ENCODE data around the gene PKP1. TPM values are rescaled to one million over a fixed set of nuclear protein-coding genes. Genes with fewer than 3 reads are reported as not detected.

The PKP1 gene
- total RNA-seq, 3 donors from 2014 or later = 0.96 to 22.5 (median 12.1) TPM

DNA sequence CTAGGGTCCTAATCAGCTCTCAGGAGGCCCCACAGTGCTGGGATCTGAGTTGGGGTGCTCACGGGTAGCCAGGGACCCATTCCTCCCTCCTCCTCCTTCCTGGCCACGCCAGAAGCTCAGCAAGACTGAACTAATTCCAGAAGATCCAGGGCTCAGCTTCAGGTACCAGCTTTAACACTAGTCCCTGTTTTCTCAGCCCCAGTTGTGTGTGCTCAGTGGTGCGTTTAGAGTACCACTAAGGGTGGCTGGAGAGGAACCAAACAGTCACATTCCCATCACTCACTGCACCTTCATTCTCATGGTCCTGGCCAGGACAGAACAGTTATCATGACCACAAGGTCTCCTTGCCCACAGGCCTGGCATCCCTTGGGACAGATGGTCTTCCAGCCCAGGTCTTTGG, 20.8 kb downstream of the PKP1 start:
- intact Hi-C loops (cut with DNase I; ENCODE audit: low total_unique reads) = no loop called here
- H3K4me3 ChIP-seq = no peak overlapping the region
- H3K4me1 ChIP-seq = peaks cover 23 to 28% of the 10 kb centered on the region in 2 donors
- TF ChIP-seq POLR2AphosphoS5 (IDR thresholded peaks at IDR 0.05) (no peak), POLR2A (IDR thresholded peaks at IDR 0.05) (no peak)
- TF ChIP-seq, protein P1, sequence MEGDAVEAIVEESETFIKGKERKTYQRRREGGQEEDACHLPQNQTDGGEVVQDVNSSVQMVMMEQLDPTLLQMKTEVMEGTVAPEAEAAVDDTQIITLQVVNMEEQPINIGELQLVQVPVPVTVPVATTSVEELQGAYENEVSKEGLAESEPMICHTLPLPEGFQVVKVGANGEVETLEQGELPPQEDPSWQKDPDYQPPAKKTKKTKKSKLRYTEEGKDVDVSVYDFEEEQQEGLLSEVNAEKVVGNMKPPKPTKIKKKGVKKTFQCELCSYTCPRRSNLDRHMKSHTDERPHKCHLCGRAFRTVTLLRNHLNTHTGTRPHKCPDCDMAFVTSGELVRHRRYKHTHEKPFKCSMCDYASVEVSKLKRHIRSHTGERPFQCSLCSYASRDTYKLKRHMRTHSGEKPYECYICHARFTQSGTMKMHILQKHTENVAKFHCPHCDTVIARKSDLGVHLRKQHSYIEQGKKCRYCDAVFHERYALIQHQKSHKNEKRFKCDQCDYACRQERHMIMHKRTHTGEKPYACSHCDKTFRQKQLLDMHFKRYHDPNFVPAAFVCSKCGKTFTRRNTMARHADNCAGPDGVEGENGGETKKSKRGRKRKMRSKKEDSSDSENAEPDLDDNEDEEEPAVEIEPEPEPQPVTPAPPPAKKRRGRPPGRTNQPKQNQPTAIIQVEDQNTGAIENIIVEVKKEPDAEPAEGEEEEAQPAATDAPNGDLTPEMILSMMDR (IDR thresholded peaks at IDR 0.05) = no peak
- no peak for DNase-seq (ENCODE audit: low spot score in 2 of 2)
- no peaks in the 10 kb centered on the region for H3K36me3 ChIP-seq
- no peak overlapping the region for H3K27ac ChIP-seq
- H3K27me3 ChIP-seq = no peaks in the 10 kb centered on the region
- no peaks in the 10 kb centered on the region for H3K9me3 ChIP-seq

DNA sequence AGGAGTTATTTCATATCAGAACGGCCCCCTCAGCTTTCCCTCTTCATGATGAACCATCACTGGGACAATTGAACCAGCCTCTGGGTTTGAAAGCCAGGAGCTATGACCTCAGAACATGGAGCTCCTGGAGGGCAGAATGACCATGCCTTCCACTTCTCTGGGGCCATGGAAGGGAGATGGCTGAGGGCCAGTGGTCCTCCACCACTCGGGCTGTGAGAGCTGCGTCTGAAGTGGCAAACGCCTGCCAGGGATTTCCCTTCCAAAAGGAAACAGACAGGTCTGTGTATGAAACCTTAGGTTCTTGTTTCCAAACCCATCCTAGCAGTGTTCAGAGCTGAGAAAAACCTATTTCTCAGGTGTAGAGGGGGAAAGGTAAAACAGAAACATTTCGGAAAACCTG, 22.5 kb downstream of the PKP1 start:
- intact Hi-C loops (cut with DNase I; ENCODE audit: low total_unique reads) = no loop called here

GRCh38 chr1:201307231-201307630, 23.9 kb downstream of the PKP1 start:
- DNase-seq (ENCODE audit: low spot score in 2 of 2) = no peak
- H3K4me3 ChIP-seq = no peak overlapping the region
- H3K27me3 ChIP-seq = no peaks in the 10 kb centered on the region
- TF ChIP-seq, protein P1 (IDR thresholded peaks at IDR 0.05) = no peak
- TF ChIP-seq POLR2AphosphoS5 (IDR thresholded peaks at IDR 0.05) (no peak), POLR2A (IDR thresholded peaks at IDR 0.05) (no peak)
- H3K36me3 ChIP-seq = no peaks in the 10 kb centered on the region
- intact Hi-C loops (cut with DNase I; ENCODE audit: low total_unique reads) = no loop called here
- H3K27ac ChIP-seq = peak overlapping the region; percentile 97
- H3K9me3 ChIP-seq = no peaks in the 10 kb centered on the region
- H3K4me1 ChIP-seq = peaks cover 22 to 48% of the 10 kb centered on the region in 2 donors

More for the DNA sequence above, 22.5 kb downstream of the PKP1 start:
- Histone ChIP-seq H3K27me3 (no peaks in the 10 kb centered on the region), H3K36me3 (no peaks in the 10 kb centered on the region), H3K4me1 (peaks cover 23 to 35% of the 10 kb centered on the region in 2 donors), H3K4me3 (no peak overlapping the region), H3K27ac (peak overlapping the region in 1 of 2 donors; percentile 55), H3K9me3 (no peaks in the 10 kb centered on the region)
- no peak for DNase-seq (ENCODE audit: low spot score in 2 of 2)
- TF ChIP-seq, protein P1 (IDR thresholded peaks at IDR 0.05) = no peak
- TF ChIP-seq POLR2AphosphoS5 (IDR thresholded peaks at IDR 0.05) (no peak), POLR2A (IDR thresholded peaks at IDR 0.05) (no peak)

DNA sequence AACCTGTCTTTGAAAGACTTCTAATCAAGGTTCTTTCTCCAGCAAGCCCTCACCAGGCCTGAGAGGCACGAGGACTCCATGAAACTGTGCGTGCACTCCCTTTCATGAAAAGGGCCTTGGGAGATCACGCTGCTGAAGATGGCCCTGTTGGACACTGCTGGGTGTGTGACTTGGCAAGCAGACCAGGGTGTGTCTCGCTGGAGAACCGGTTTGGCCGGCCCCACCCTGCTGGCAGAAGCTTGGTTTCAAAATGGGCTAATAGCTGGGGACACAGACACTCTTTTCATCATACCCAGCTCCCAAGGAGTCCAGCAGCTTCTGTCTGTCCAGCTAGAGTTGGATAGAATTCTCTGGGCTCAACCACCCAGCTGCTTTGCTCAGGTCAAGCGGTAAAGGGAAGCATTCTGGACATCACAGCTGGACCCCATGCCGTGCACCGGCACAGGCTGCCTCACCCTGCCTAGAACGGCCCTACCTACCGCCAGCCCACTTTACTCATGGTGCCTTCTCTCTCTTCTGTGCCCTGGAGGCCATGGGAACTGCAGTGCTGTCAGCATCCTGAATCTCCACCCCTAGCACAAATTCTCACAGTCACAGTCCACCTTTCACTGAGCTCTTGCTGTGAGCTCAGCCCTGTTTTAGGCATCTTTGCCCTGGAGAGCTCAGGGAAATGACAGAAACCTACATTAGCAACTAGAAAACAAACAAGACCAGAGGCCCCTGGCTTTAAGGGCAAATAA, 24.6 kb downstream of the PKP1 start:
- peak overlapping the region; percentile 97 for H3K27ac ChIP-seq
- no peaks in the 10 kb centered on the region for H3K27me3 ChIP-seq
- DNase-seq (ENCODE audit: low spot score in 2 of 2) = peak; percentile 91
- H3K36me3 ChIP-seq = no peaks in the 10 kb centered on the region
- peaks cover 19 to 48% of the 10 kb centered on the region in 2 donors for H3K4me1 ChIP-seq
- intact Hi-C loops (cut with DNase I; ENCODE audit: low total_unique reads) = no loop called here
- no peaks in the 10 kb centered on the region for H3K9me3 ChIP-seq
- TF ChIP-seq, protein P1 (IDR thresholded peaks at IDR 0.05) = no peak
- no peak for TF ChIP-seq POLR2A (IDR thresholded peaks at IDR 0.05)
- TF ChIP-seq POLR2AphosphoS5 (IDR thresholded peaks at IDR 0.05) = peak; percentile 55 to 82 (median 80)
- H3K4me3 ChIP-seq = no peak overlapping the region

GRCh38 chr1:201309416-201309815, 26.1 kb downstream of the PKP1 start:
- H3K36me3 ChIP-seq = no peaks in the 10 kb centered on the region
- no peak for TF ChIP-seq POLR2A (IDR thresholded peaks at IDR 0.05)
- TF ChIP-seq, protein P1 (IDR thresholded peaks at IDR 0.05) = peak in 2 of 3 donors; percentile 13 to 31
- TF ChIP-seq POLR2AphosphoS5 (IDR thresholded peaks at IDR 0.05) = peak; percentile 90 to 96 (median 93)
- no peaks in the 10 kb centered on the region for H3K27me3 ChIP-seq
- intact Hi-C loops (cut with DNase I; ENCODE audit: low total_unique reads) = no loop called here
- peak overlapping the region in 1 of 3 donors; percentile 35 for H3K4me3 ChIP-seq
- DNase-seq (ENCODE audit: low spot score in 2 of 2) = peak; percentile 97 to 99
- no peaks in the 10 kb centered on the region for H3K9me3 ChIP-seq
- peaks cover 19 to 48% of the 10 kb centered on the region in 2 donors for H3K4me1 ChIP-seq
- peak overlapping the region; percentile 97 for H3K27ac ChIP-seq
